HCEC 1CT (cell line): ENCODE data around the gene COPS4.
"Not testable (repeated sequence)": the region's sequence is repeated elsewhere in the genome, so short reads cannot be mapped to it uniquely, and the experiment has no call there.

ENCODE experiments used
- DNase-seq: peaks from one replicate; pipeline ENCODE4 v3.0.0-alpha.2; 2017

COPS4 gene

GRCh38 chr4:83089410-83090157 is 54.6 kb downstream of the COPS4 start:
- no peak for DNase-seq

DNA sequence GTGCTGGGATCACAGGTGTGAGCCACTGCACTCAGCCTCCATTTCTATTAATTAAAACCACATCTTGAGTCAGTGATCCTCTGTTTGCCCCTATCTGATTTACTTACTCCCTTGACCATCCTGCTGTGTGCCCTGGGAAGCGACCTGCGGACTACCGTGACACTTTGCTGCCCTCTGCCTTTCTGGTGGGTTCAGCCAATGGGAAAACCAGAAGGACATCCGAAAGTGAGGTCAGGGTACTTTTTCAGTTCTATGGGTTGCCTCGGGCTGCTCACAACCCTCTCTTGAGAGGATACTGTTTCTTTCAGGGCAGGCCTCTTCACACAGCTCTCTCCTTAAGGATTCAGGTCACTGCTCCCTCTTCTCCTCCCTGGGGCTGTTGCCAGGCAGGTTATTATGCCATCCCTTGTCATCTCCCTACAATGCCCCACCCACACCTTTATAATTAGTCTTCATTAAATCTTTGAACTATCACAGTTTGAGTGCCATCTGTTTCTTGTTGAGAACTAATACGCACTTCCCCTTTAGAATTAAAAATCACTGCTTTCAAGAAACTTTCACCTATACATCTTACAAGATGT is 58.2 kb downstream of the COPS4 start:
- DNase-seq: no peak

- DNase-seq: no peak
Observed at GRCh38 chr4:83096397-83096796, 61.4 kb downstream of the COPS4 start.

GRCh38 chr4:83104991-83105390 is 70.0 kb downstream of the COPS4 start:
- no peak for DNase-seq

- no peak for DNase-seq
Observed at GRCh38 chr4:83107631-83108030, 72.6 kb downstream of the COPS4 start.

DNA sequence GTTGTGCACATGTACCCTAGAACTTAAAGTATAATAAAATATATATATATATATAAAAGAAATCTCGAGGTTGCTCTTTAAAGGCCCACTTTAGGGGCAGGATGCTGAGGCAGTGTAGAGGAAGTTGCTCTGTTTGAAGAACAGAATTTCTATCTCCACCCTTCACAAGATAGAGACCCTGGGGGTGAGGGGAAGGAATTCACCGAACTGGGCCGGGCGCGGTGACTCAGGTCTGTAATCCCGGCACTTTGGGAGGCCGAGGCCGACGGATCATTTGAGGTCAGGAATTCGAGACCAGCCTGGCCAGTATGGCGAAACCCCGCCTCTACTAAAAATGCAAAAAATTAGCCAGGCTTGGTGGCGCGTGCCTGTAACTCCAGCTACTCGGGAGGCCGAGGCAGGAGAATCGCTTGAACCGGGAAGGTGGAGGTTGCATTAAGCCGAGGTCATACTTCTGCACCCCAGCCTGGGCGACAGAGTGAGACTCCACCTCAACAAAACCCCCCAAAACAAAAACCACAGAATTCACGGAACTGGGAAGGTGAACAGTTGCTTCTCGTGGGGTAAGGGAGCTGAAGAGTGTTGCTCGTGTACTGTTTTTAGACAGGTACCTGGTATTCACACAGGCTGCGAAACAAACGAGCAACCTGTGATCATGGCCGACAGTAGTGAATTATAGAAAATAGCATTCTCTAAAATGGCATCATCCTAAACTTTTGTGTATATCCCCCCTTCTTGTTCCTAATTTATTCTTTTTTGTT is 73.3 kb downstream of the COPS4 start:
- no peak for DNase-seq

- DNase-seq: no peak
Observed at GRCh38 chr4:83109480-83110222, 74.7 kb downstream of the COPS4 start.

GRCh38 chr4:83110223-83110945 is 75.4 kb downstream of the COPS4 start:
- peak; percentile 65 for DNase-seq

- no peak for DNase-seq
Observed at GRCh38 chr4:83110970-83111750, 76.2 kb downstream of the COPS4 start.

GRCh38 chr4:83111751-83112141 is 76.8 kb downstream of the COPS4 start:
- DNase-seq: not testable (repeated sequence)

DNA sequence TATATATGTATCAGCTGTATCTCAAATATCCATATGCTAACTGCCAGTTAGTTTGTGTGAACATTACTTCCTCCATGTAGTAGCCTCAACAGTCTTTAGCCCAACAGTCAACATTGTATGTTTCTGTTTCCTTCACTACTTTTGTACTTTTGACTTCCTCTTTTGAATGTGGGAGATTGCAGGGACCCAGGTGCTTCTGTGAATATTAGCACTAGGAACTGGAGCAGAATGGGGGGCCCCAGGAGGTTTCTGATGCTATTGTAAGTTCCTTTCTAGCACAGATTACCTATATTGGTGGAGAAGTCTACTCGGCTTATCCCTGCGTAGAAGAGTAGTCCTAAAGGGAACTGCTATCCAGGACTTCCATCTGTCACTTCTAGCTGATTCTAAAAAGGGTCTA is 77.2 kb downstream of the COPS4 start:
- no peak for DNase-seq

- no peak for DNase-seq
Observed at GRCh38 chr4:83112678-83113428, 77.9 kb downstream of the COPS4 start.

DNA sequence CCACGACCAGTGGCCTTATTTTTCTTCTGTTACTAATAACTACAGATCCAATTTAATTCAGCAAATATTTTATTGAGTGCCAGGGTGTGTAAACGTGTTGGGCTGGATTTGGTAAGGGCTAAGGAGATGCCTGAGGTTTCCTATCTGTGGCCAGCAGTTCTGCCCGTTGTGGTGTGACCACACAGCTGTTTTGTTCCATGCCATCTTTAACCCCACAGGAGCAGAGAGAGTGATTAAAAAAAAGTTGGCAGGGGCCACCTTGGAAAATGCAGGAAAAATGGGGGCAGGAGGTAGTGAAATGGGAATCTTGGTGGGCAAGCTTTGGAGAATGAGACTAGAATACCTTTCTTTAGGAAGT is 78.4 kb downstream of the COPS4 start:
- no peak for DNase-seq

DNA sequence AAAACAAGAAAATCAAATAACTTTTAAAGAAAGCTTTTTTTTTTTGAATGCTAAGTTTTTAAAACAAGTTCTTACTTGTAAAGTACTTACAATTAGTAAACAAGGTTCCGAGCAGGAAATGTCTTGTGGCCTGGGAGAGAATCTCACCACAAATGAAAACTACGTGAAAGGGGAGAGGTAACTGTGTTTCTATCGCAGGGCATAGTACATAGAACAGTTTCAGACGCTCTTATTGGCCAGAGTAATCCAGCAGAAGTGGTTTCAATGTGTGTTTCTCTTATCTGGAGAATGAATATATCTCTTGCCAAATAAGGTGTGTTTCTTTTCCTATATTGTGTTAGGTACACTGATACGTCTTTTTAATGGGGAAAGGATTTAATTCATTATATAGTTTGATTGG is 79.6 kb downstream of the COPS4 start, which contains the start of gene PLAC8:
TSS of gene PLAC8 (minus strand) at position 154 of the 400 bp plus-strand sequence. CDS start 6,808 bp downstream, outside the sequence.
- DNase-seq: no peak

- peak; percentile 50 for DNase-seq
Observed at GRCh38 chr4:83115000-83115399, 80.0 kb downstream of the COPS4 start.

DNA sequence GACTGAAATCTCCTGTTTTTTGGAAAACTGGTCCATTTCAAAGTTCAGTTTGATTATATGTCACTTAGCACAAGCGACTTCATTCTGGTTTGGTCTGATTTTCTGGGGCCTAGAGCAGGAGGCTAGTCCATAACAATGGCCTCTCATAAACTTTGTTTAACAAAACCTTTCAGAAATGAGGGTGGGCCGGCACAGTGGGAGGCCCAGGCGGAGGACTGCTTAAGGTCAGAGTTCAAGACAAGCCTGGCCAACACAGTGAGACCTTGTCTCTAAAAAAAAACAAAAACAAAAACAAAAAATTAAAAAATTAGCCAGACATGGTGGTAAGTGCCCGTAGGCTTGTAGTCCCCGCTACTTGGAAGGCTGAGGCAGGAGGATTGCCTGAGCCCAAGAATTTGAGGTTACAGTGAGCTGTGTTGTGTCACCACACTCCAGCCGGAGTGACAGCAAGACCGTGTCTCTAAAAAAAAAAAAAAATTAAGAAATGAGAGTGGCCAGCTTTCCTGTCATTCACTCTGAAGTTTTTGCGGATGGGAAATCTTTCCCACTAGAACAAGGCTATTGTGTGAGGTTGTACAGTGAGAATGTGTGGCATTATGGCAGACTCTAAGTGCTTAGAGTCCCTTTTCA is 80.8 kb downstream of the COPS4 start:
- no peak for DNase-seq

GRCh38 chr4:83118869-83119268 is 83.9 kb downstream of the COPS4 start:
- DNase-seq: no peak

- no peak for DNase-seq
Observed at GRCh38 chr4:83121246-83121645, 86.3 kb downstream of the COPS4 start.

- peak; percentile 10 for DNase-seq
Observed at GRCh38 chr4:83124111-83124780, 89.3 kb downstream of the COPS4 start.
